Measurements from ENCODE around the gene MIAT.

Gene MIAT

DNA sequence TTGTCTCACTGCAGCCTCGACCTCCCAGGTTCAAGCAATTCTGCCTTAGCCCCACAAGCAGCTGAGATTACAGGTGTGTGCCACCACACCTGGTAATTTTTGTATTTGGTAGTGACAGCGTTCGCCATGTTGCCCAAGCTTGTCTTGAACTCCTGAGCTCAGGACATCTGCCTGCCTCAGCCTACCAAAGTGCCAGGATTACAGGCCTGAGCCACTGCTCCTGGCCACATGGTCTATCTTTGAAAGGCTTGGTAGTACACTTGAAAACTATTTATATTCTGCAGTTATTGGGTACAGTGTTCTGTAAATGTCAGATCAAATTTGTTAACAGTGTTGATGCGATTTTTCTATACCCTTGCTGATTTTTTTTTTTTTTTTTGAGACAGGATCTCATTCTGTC lies 26.1 kb upstream of the MIAT start:
- DNase-seq (ENCODE audit: low read depth in 1 of 2, low spot score in 1 of 2): no peak

DNA sequence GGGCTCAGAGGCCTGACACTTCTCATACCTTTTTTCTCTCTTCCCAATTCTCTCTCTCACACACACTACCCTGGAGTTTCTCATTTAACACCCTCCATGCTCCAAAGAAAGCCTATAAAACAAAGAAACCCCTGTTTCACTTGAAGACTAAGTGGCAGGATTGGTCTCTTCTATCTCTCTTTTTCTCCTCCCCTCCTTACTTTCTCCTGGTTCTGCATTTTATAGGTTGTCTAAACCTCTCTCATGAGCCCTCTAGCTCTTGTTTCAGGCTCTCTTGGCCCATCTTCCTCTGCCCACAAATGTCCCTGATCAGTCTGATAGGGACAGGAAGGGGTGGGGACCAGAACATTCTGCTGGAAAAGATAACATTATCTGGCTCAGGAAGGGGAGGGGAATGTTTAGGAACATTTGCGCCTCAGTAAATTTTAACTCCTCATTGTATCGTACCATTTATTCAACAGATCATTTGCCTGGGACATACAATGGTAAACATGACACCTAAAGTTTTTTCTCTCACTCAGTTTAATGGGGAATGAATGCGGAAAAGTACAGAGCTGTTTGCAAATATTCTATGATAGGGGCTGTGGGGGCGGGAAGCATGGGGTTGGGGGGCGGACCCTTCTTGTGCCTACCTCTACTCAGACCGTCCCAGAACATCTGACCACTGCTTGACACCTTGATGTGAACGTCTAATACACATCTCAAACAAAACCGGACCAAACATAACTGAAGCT lies 24.8 kb upstream of the MIAT start:
- no peak for DNase-seq (ENCODE audit: low read depth in 1 of 2, low spot score in 1 of 2)

DNA sequence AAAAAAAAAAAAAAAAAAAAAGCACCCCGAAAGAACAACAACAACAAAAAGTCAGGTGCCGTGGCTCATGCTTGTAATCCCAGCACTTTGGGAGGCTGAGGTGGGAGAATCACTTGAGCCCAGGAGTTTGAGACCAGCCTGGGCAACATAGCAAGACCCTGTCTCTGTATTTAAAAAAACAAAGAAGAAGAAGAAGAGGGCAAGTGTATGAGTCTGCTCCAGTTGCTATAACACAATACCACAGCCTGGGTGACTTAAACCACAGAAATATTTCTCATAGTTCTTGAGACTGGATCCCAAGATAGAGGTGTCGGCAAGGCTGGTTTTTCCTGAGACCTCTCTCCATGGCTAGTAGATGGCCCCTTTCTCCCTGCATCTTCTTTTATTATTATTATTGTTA lies 23.2 kb upstream of the MIAT start:
- no peak for DNase-seq (ENCODE audit: low read depth in 1 of 2, low spot score in 1 of 2)

DNA sequence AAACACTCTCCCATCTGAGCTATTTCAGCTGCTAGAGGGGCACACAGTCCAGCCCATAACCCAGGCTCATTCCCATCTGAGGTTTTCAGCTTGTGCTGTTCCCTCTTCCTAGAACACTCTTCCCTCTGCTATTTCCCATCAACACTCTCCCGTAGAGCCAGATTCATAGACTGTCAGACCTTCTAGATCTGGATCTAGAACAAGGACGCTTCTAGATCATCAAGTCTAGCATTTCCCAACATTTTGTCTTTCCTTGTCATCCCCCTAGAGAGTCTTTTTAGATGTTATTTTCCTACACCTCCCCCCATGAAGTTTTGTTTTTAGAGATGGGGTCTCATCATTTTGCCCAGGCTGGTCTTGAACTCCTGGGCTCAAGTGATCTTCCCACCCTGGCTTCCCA lies 22.3 kb upstream of the MIAT start:
- no peak for DNase-seq (ENCODE audit: low read depth in 1 of 2, low spot score in 1 of 2)

DNA sequence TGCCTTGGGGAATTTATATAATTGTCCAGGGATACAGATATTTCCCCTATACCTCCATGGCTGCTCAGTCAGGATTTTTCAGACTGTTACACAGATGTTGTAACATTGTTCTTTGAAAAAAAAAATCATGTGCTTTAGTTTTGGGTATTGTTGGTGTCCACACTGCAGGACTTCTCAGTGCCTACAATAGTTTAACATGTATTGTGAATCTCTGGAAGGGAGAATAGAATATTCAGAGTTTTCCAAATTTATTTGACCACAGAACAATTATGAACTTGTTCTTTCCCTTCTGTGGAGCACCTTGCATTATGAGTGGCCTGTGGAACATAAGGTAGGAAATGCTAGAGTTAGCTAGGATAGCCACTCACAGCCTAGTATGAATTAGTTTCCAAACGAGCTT lies 21.1 kb upstream of the MIAT start:
- DNase-seq (ENCODE audit: low read depth in 1 of 2, low spot score in 1 of 2): no peak

DNA sequence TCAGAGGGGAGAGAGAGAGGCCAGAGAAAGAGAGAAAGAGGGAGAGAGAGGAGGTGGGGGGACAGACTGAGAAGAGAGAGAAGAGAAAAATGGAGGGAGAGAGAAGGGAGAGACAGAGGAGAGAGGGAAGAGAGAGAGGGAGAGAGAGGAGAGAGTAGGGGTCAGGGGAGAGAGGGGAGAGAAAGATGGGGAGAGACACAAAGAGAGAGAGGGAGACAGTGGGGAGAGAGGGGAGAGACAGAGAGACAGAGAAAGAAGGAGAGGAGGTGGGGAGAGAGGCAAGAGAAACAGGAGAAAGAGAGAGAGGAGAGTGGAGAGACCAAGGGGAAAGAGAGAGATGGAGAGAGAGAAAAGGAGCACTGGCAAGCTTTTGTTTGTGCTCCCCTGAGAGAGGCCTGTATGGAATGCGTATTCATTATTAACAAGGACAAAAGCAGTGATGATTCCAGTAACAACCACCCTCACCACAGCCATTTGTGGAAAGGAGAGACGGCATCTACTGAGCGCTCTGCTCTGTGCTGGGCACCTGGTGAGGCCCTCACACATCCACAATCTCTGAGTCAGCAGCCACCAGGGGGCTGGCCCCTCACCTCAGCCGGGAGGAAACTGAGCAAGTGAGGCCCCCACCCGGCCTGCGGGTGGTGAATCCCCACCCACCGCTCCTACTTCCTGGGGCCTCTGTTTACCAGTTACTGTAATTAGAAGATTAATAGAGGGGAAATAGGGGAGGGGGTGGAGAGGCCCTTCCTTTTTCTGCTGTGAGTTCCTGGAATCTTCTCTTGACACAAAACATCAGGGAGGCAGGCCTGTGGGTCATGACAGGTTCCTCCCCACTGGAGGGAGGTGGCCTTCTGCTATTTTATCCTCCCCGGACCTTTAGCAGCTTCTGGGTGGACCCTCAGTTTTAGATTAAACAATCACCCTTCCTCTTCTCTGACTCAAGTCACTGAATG lies 14.6 kb upstream of the MIAT start:
- peak; percentile 51 to 65 for DNase-seq (ENCODE audit: low read depth in 1 of 2, low spot score in 1 of 2)

DNA sequence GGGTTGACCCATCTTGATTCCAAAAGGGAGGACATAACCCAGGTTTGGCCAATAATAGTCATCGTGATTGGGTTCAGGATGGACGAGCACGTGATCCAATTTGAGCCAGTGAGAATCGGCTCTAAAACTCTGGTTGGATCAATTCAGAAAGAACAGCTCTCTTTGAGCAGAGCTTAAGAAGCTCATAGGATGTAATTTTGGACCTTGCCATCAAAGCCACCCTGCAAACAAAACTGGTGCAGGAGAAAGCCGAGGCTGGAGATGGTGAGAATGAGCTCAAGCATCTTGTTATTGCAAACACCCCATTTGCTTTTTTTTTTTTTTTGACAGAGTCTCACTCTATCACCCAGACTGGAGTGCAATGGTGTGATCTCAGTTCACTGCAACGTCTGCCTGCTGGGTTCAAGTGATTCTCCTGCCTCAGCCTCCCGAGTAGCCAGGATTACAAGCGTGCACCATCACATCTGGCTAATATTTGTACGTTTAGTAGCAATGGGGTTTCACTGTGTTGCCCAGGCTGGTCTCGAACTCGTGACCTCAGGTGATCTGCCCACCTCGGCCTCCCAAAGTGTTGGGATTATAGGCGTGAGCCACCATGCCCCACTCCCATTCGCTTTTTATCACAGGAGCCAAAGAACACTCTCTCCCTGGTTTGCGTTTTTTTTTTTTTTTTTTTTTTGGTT lies 13.8 kb upstream of the MIAT start:
- DNase-seq (ENCODE audit: low read depth in 1 of 2, low spot score in 1 of 2): no peak

DNA sequence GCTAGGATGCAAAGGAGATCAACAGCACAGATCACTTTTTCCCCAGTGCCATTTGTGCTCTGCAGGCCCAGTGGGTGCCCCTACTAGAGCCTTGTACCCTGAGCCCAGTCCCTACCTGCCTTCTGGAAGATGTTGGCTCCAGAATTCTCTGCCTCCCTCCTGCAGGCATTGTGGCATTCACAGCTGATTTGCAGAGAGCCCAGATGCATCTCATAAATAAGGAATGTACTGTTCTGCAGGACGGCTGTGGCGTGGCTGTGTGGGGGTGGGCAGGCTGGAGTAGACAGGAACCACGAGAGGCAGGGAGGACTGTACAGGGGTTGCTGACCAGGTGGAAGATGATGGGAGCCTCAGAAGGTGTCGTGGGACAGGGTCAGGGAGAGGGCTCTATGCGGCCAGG lies 11.2 kb upstream of the MIAT start:
- no peak for DNase-seq (ENCODE audit: low read depth in 1 of 2, low spot score in 1 of 2)

DNA sequence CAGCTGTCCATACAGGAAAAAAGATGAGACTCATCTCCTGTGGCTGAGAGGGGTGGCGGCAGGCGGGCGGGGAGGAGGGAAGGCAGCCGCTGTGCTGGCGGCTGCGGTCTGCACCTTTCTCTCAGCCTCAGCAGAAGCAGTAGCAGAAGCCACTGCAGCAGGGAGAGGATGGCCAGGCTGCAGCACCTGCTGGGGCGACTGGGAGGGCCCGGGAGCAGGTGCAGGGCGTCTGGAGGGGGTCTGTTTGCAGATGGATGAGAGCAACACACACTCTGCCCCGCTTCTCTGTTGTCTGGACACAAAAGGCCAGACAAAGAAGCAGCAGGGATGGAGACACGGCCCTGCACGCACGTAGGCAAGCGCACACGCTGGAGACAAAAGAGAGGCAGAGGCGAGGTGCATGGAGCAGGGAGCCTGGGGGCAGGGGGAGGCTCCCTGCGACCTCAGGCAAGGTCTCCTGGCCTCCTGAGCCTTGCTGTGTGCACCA lies 9.3 kb upstream of the MIAT start:
- DNase-seq (ENCODE audit: low read depth in 1 of 2, low spot score in 1 of 2): no peak

DNA sequence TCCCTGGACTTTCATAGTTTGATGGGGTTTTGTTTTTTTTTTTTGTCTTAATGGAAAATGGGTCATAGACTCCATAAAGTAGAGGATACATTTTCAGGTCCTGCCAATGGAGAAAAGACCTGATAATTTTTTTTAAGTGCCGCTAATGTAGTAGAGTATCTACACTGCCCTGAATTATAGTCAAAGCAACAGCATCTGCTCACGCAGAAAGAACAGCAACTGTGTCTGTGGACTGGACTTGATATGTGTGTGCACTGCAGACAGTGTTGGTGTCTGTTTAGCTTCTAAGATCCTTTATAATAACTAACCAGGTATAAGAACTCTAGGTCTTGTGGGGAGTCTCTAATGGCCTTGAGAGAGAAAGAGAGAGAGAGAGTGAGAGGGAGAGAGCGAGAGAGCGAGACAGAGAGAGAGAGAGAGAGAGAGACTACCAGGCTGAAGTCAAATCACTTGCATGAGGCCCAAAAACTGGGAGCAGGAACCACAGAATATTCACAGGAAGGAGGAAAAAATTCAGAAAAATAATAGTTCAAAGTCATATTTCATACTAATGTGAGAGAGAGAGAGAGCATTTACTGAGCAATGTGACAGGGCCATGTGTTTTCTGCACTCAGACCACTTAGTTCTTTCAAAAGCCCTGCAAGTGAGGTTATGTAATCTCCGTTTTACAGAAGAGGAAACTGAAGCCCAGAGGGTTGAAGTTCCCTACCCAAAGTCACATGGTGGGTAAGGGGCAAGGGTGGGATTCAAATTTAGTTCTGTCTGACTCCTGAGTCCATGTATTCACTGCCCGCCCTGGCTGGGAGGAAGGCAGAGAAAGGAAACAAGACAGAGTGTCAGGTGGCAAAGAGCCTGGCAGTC lies 8.6 kb upstream of the MIAT start:
- DNase-seq (ENCODE audit: low read depth in 1 of 2, low spot score in 1 of 2): no peak

DNA sequence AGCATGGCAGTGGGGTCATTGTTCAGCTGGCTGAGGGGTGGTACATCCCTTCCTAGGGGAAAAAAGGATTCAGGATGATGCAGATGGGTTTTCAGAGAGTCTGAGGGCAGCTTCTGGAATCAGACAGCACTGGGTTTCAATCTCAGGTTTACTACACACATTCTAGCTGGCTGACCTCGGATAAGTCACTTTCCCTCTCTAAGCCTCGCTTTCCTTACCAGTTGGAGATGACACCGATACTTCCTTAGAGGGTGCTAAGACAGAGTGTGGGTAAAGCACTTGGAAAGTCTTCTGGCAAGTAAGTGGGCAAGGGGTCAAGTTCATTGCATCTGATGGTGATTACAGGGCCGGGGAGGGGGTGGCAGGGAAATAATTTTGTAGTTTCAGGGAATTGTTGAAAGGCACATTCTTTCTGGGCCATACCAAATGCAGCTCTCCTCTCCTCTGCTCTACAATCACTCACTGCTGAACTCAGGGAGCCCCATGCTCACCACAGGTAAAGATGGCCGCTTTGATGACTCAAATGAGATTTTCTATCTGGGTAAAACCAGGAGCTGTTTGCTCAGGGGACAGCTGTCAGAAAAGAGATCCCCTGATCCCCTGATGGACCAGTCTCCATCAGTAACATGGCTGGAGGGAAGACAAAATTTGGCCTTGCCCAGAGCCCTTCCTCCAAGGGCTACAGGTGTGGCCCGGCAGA lies 6.5 kb upstream of the MIAT start:
- no peak for DNase-seq (ENCODE audit: low read depth in 1 of 2, low spot score in 1 of 2)

DNA sequence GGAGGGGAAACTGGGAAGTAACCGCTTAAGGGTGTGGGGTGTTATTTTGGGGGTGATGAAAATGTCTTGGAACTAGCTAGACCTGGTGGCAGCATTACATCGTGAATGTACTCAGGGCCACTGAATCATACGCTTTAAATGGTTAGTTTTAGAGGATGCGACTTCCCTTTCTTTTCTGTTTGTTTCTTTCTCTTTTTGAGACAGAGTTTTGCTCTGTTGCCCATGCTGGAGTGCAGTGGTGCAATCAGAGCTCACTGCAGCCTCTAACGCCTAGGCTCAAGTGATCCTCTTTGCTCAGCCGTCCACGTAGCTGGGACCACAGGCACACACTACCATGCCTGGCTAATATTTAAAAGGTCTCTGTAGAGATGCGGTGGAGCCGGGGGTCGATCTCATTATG lies 5.6 kb upstream of the MIAT start:
- no peak for DNase-seq (ENCODE audit: low read depth in 1 of 2, low spot score in 1 of 2)

DNA sequence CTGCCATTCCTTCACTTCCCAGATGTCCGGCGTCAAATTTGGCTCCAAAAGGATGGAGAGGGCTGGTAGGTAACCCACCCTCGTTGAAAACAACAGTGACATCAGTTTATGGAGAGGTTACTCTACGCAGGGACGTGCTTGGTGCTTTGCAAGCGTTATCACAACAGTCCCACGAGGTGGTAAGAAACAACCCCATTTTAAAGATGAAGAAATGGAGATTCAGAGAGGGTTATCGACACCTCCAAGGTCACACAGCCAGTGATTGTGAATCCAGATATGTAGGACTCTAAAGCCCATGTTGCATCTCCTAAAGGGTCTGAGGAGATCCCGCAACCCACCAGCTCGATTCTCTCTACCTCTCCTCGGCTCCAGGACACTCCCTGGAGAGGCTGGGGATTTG lies 773 bp downstream of the MIAT start:
- DNase-seq (ENCODE audit: low read depth in 1 of 2, low spot score in 1 of 2): no peak

DNA sequence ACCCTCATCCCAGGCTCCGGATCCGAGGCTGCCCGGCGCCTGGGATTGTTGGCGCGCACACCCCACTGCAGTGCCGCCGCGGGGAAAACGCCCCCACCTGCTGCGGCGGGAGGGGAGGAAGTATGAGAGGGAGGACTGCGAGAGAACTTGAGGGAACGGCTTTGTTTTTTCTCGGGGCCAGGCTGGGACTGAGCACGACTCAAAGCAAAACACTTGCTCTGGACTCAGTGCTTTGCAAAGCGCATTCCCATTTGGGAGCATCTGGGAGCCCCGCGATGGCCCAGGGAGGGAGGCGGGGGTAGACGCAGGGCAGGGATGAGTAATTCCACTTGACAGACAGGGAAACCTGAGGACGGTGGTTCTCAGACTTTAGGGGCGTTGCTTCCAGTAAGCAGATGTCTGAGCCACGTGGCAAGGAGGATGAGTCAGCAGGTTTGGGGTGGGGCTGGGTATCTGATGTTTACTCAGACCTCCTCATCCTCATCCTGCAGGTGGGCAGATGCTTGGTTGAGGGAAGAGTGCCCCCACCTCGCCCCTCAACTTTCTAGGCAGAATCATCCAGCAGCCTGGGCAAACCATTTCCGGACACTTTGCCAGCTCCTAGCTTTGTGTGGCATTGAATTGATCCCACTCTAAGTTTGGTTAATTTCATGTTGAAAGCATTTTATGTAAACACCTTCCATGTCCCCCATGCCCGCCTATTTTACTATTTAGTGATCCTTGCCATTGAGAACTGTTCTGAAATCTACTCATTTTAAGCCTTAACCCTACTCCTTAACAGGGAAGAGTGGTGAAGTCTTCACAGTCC lies 1.5 kb downstream of the MIAT start:
- peak; percentile 50 to 65 for DNase-seq (ENCODE audit: low read depth in 1 of 2, low spot score in 1 of 2)

DNA sequence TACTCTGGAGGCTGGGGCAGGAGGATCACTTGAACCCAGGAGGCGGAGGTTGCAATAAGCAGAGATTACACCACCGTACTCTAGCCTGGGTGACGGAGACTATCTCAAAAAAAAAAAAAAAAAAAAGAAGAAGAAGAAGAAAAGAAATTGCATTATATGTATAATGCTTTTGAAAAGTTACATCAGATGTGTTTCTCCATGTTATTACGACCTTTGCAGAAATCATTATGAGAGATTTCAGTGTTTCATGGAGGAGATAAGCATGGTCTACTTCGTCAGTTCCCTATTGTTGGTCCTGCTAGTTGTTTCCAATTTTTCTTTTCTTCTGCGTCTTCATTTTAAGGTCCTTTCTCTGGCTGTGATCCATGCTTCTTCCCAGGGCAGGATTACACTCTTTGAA lies 3.0 kb downstream of the MIAT start:
- DNase-seq (ENCODE audit: low read depth in 1 of 2, low spot score in 1 of 2): no peak

DNA sequence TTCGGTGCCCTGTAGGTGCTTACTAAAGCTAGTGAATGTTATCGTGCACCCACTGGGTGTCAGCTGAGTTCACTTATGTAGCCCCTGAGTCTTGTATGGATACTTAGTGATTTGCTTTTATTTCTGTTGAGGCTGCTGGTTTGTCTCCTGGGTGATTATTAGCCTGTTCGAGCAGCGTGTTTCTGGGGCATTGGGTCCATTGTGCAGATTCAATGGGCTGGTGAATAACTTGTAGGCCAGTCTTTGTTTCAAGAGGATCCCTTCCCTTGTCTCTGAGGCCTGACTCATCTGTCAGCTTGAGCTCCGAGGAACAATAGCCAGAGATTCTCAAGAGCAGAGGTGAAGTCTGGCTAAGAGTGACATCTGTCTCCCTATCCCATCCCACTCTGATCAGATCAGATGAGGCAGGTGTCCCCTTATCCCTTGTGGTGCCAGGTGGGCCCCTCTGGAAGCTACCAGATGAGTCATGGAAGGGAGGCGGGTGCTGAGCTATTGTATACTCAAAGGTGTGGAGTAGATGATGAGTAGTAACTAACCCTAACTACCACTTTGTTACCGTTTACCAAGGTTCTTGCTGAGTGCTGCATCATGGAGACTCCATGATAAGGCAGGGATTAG lies 3.7 kb downstream of the MIAT start:
- DNase-seq (ENCODE audit: low read depth in 1 of 2, low spot score in 1 of 2): no peak

DNA sequence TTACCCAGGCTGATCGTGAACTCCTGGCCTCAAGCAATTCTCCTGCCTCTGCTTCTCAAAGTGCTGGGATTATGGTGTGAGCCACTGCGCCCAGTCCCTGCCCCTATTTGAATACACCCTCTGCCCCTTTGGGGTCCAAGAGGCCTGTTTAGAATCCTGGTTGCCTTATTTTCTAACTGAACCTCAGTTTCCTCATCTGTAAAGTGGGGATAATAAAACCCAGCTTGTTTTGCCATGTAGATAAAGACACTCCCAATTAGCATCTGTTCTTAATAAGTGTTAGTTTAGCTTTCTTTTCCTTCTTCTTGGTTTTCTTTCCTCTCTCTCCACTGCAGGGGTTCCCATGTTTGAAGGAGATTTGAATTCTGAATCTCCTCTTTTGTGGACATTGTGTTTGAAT lies 4.8 kb downstream of the MIAT start:
- no peak for DNase-seq (ENCODE audit: low read depth in 1 of 2, low spot score in 1 of 2)

DNA sequence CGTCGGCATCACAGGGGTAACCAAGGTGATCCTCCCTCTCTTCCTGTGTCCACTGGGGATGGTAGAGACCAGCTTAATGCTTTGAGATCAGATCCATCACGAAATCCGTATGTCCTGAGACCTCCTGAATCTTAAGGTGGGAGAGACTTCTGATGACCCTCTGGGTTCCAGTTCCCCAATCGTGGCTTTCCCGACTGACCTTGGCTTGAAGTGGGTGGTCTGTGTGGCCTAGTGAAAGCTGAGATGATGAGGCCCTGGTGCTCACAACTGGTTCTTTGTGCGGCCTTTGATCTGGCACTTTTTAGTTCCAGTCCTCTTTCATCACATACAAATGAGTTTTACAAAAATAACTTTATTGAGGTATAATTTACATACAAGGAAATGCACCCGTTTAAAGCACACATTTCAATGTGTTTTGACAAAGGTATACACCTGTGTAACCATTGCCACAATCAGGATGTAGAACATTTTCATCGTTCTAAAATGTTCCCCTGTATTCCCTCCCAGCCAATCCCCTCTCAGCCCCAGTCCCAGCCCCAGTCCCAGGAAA lies 6.1 kb downstream of the MIAT start:
- no peak for DNase-seq (ENCODE audit: low read depth in 1 of 2, low spot score in 1 of 2)

DNA sequence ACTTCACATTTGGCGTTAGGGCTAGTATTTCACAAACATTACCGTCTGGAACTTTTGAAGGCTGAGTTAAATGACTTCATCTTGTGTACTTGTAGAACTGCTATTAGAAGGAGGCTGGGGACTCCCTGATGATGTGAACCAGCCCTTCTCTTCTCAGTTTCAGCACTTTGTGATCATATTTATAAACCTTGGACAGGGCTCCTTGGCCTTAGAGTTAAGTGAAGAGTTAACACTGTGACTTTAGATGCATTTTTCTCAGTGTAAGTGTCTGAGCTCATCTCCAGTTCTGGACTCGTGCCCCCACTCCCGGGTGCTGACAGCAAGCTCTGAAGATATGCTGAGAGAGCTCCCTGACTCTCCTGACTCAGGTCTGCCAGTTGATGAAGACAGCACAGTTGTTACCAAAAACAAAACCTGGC lies 8.4 kb downstream of the MIAT start:
- DNase-seq (ENCODE audit: low read depth in 1 of 2, low spot score in 1 of 2): no peak

Measured in stimulated activated CD4-positive, alpha-beta T cell treated with anti-CD3 and anti-CD28 coated beads, Interleukin-15, amount 100 ng/mL, for 1 hour (primary cell).